Effector CD8-positive, alpha-beta T cell (primary cell): ENCODE data around the gene MEIOSIN.
A peak's percentile ranks its signal among the peaks of the same experiment; 100 is the strongest.
"Not testable (repeated sequence)": the region's sequence is repeated elsewhere in the genome, so short reads cannot be mapped to it uniquely, and the experiment has no call there.

ENCODE experiments used
- DNase-seq: peaks from one replicate; lab custom pipeline; 2025; lab: John Stamatoyannopoulos, UW
- total RNA-seq, 4 experiments: gene quantifications; one replicate each; lab custom pipeline; 2026; lab: John Stamatoyannopoulos, UW

The MEIOSIN gene, protein sequence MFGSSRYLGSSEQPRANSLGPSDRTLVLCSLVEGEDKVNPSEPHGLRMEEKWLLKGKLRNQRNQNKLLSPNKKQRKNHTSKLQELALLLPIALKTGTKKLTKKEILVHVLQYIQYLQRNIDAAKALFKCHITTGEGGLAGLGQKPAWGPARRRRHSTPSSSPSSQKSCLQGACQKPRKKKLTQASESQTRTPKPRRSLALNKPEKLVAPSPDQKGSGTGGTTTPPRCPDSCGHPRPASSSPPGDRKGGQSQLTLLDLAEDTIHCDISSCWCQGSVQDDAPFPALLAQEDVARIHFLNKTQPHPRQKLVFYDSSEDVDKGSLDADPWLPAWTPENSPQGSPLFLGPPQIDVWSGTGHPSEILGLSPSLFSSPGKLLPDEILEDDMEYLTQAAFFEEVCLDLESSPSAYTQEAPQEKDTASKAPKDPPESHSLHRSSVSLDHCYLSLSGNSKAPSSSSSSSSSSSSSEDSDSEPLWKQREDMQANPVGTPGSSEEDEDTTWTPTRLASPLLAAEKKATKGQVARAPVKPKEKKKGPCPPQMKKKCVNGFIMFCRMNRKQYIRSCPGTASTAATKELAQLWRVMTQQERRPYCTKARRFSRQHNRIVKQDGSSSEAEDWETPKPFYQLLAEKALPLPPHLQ
- total RNA-seq: 0 reads per million in 4 experiments

DNA sequence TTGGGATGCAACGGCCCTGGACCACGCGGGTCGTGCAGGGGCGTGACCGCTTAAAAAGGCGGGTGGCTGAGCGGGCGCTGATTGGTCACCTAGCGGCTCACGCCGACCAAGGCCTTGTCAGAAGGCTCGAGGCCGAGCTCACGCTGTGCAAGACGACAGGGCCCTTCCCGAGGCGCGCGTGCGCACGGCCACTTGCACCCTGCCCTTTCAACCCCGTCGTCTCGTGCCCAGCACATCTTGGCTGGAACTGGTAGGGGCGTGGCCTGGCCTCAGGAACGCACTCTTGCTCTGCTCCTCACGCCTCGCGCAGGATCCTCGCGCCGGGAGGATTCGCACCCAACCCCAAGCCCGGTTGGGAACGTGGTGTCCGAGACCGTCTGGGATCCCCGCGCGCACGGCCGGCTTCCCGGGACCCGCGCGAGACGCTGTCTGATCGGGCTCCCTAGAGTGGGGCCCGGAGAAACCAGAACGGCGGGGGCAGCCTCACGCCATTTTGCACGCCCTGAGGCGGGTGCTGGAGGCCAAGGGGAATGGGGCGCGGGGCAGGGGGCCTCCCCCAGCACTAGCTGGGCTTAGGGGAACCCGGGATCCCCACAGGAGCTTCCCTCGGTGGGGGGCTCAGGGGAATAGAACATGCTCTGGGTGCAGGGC, at the start of gene MEIOSIN:
TSS of gene MEIOSIN (plus strand) at position 280 of the 651 bp plus-strand sequence. CDS start 1,938 bp downstream, outside the sequence.
- DNase-seq: no peak

DNA sequence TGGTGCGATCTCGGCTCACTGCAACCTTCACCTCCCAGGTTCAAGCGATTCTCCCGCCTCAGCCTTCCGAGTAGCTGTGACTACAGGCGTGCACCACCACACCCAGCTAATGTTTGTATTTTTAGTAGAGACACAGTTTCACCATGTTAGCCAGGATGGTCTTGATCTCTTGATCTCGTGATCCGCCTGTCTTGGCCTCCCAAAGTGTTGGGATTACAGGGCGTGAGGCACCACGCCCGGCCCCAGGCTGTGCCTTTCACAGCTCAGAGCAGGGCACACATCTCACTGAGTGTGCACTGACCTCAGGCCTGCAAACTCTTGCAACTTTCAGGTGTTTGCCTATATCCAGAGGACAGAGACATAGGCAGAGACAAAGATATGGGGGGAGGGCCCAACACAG, 48.2 kb upstream of the MEIOSIN start:
- not testable (repeated sequence) for DNase-seq

DNA sequence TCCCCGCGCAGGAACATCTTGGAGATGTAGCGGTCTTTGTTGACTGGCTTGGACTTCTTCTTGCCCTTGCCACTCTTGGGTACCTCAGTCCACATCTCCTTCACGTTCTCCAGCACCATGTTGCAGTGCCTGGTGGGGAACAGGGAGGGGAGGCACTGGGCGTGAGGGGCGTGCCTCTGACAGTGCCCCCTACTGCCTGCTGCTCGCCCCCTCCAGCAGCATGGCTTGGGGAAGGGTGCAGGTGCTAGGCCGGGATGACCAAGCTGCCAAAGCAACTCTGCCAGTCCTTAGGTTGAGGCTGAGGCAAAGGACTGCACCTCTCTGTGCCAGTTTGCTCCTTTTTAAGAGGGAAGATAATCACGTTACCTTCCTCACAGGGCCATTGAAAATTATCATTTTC, 45.6 kb upstream of the MEIOSIN start:
- no peak for DNase-seq

DNA sequence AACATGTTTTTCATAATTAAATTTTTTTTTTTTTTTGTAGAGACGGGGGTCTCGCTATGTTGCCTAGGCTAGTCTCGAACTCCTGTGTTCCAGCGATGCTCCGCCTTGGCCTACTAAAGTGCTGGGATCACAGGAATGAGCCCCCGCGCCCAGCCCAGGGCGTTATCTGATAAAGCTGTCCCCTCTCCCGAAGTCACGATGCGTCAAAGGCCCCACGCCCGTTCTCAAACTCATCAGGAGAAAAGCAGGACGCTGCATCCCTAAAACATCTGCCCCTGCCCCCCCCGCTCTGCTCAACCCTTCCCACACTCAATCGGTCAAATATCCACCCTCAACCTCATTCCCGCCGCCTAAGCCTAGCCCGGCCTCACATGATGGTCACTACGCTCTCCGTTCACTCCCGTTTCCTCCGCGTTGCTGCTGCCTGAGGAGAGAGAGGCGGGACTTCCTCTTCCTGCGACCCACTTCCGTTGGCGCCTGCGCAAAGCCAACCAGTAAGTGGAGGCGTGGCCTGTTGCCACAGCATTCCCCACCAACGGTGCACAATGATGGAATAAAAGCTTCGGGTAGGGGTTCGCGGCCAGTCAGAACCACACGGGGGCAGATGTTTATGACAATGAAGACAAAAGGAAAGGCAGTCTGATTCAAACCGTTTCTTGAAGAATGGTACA, 41.6 kb upstream of the MEIOSIN start, which contains the start of gene SNRPD2:
TSS of gene SNRPD2 (minus strand) at position 438 of the 671 bp plus-strand sequence. CDS start at position 373, 65 bp downstream.
- DNase-seq: peak; percentile 90

DNA sequence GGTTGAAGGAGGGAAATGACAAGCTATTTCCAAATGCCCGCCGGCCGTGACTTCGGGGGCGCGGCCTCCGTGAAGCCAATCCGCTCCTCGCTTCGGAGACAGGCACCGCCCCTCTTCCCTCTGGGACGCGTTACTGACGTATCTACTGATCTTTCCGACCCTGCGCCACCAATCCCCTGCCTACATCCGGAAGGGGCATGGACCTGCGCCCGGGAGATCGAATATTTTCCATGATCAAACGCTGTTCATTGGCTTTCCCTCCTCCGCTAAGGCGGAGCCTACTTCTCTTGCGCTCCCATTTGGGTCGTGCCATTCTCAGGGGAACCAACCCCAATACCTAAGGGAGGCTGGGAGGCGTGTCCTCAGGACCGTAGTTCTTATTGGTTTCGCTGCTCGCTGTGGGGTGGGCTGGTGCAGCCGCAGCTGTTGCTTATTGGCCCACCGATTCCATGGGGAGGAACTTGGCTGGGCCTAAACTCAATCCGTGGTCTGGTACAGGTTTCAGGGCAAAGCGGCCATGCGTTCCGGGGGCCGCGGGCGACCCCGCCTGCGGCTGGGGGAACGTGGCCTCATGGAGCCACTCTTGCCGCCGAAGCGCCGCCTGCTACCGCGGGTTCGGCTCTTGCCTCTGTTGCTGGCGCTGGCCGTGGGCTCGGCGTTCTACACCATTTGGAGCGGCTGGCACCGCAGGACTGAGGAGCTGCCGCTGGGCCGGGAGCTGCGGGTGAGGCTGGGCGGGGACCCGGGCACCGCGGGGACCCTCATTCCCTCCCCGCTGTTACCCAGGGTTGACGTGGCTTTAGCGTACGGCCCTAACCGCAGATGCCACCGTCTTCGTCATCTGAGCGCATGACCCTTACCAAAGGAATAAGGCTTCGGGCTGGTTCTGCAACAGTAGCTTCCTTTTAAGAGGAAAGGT, 40.8 kb upstream of the MEIOSIN start, which contains the start of gene QPCTL:
TSS of gene QPCTL (plus strand) at position 480 of the 919 bp plus-strand sequence. CDS start at position 518, 38 bp downstream.
- DNase-seq: peak; percentile 99

DNA sequence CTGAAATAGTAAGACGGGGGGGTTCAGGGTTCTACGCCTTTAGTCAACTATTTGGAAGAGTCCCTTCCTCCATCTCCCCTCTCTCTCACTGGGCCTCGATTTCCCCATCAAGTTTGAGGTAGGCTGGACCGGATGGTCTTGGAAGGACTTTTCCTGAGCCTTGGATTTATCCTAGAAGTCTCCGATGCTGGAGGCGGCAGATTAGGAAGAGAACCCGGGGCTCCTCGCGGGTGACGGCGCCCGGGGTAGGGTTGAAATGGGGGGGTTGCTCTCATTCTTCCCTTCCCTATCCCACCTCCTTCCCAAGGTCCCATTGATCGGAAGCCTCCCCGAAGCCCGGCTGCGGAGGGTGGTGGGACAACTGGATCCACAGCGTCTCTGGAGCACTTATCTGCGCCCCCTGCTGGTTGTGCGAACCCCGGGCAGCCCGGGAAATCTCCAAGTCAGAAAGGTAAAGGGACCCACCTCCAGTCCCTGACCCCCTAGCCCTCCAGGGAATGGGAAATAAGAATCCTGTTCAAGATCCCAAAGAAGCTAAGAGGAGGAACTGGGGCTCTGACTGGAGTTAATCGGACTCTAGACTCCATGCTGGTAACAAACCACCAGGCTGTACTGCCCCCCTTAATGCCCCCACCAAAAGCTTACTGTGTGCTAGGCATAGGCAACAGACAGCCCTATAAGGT, 40.0 kb upstream of the MEIOSIN start:
- peak; percentile 68 for DNase-seq

DNA sequence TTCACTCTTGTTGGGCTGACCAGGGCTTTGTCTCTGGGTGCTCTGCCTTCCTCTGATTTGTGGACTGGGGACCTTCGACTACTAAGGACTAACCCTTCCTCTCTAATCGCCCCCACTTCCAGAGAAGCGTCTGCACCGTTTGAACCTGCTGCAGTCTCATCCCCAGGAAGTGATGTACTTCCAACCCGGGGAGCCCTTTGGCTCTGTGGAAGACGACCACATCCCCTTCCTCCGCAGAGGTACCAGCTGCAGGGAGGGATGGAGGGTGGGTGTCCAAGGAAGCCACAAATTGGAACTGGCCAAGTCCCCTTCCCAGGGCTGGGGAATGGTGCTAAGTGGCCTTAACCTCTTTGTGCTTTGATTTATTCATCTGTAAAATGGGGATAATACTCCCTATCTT, 31.6 kb upstream of the MEIOSIN start:
- DNase-seq: no peak

DNA sequence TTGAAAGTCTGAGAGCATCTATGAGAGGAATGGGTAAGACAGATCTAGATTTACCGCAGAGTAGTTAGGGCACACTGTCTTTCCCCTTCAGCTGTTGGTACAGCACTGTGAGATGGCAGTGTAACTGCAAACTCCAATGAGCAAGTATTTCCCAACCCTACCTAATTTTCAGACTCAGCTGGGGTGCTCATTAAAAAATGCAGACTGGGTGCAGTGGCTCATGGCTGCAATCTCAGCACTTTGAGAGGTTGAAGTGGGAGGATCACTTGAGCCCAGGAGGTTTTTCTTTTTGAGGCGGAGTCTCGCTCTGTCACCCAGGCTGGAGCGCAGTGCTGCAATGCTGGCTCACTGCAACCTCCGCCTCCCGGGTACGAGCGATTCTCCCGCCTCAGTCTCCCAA, 28.1 kb upstream of the MEIOSIN start:
- no peak for DNase-seq

DNA sequence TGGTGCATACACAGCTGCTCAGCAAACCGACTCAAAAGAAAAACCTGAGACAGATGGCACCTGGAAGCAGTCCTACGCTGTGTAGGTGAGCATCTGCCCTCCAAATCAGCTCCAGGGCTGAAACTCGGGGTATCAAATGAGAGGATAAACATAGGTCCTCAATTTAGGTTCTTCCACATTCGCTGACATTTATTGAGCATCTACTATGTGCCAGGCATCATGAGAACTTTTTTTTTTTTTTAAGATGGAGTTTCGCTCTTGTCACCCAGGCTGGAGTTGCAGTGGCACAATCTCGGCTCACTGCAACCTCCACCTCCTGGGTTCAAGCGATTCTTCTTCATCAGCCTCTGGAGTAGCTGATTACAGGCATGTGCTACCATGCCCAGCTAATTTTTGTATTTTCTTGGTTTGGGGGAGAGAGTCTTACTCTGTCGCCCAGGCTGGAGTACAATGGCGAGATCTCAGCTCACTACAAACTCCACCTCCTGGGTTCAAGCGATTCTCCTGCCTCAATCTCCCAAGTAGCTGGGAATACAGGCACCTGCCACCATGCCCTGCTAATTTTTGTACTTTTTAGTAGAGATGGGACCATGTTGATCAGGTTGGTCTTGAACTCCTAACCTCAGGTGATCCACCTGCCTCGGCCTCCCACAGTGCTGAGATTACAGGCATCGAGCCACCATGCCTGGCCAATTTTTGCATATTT, 27.4 kb upstream of the MEIOSIN start:
- DNase-seq: no peak

DNA sequence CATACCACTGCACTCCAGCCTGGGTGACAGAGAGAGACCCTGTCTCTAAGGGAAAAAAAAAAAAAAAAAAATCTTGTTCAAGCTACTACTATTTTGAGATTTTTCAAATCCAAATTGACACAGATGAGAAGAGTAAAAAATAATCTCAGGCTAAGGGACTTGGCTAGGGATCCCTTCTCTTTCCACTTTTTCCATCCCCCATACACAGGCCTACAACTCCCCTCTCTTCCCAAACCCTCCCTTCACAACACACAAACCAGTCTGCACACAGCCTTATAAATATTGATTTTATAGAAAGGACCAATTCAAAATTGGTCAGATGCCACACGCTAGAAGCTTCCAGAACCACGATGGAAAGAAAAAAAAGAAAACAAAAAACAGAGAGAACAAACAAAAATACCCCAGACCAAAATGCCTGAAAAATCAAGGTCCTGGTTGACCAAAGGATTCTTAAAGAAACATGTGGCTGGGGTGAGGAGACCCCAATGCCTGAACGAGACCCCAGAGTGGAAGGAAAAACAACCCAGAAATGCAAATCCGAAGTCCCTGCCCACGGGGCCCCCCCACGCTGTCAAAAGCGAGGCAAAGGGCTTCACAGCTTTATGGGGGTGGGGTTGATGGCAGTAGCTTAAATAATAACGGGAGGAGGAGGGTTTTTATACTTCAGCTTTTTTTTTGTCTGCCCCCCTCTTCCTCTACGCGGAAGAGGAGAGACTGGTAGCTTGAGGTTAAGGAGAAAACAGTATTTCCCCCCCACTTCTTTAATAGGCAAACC, 22.7 kb upstream of the MEIOSIN start:
- no peak for DNase-seq

DNA sequence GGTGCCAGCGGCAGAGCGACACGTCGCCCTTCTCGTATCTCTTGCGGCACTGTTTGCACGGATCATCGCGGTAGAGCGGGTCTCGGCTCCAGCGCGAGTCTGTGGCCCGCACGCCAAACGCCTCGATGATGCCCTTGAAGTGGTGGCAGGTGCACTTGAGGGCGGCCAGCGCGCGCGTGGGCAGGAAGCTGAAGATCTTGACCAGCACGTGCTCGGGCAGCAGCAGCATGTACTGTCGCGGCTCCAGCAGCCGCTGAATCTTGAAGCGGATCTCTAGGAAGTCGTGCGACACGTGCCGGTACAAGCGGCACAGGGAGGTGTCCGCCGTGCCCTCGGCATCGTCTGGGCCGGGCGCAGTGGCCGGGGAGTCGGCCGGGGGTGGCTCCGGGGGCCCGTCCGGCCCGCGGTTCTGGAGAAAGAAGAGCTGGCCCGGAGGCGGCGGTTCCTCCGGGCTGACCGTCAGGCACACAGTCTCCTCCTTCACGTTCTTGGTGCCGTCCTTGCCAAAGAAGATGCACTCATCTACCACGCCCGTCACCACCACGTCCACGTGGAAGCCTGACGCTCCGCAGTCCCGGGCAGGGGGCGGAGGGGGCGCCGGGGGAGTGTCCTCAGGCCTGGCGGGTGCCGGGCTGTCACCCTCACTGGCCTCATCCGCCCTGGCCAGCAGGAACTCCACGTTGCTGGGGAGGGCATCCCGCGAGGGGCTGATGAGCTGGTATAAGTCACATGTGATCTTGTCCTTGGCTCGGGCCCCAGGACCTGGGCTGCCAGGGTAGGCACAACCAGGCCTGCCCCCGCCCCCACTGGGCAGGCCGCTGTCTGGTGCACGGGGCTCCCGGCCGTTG, 21.2 kb upstream of the MEIOSIN start:
- no peak for DNase-seq

DNA sequence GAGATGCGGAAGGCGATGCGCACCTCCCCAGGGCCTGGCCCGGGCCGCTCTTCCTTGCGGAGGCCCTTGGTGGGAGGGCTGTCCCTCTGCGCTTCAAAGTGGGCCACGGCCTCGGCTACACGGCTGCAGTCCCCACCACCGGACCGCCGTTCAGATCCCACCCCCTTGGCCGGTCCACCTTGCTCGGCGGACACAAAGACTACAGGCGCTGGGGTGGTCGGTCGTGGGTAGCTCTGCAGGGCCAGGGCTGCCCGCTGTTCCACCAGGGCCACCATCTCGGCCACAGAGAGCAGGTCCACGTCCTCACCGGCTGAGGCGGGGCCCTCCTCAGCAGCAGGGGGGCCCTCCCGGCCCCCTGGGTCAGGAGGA, 20.6 kb upstream of the MEIOSIN start:
- DNase-seq: no peak

DNA sequence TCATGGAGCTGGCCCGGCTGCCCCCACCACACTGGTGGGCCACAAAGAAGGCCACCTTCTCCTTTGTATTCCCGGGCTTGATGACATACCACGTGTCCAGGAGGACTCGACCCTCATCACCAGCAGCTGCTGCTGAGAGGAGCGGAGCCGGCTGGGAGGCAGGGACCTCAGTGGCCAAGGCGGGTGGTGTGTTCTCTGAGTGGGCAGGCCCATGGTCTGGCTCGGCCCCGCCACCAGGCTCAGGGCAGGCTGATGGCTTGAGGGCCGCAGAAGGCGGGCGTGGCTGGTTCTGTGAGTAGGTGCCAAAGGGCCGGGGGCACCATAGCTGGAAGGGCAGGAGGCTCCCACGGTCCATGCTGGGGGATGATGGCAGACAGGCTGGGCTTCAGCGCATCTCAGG, 20.1 kb upstream of the MEIOSIN start:
- no peak for DNase-seq

DNA sequence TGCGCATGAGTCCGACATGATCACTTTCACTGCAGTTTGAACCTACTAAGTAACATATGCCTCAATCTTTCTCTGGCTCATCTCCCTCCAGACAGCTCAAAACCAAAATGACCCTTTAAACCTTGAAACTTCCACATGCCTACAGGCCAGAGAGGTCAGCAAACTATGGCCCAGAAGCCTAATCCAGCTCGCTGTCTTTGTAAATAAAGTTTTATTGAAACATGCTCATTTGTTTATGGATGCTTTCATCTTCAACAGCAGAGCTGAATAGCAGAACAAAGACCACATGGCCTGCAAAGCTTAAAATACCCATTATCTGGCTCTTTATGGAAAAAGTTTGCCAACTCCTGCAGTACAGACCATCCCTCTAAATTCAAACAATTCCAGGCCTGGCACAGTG, 18.1 kb upstream of the MEIOSIN start:
- DNase-seq: no peak

DNA sequence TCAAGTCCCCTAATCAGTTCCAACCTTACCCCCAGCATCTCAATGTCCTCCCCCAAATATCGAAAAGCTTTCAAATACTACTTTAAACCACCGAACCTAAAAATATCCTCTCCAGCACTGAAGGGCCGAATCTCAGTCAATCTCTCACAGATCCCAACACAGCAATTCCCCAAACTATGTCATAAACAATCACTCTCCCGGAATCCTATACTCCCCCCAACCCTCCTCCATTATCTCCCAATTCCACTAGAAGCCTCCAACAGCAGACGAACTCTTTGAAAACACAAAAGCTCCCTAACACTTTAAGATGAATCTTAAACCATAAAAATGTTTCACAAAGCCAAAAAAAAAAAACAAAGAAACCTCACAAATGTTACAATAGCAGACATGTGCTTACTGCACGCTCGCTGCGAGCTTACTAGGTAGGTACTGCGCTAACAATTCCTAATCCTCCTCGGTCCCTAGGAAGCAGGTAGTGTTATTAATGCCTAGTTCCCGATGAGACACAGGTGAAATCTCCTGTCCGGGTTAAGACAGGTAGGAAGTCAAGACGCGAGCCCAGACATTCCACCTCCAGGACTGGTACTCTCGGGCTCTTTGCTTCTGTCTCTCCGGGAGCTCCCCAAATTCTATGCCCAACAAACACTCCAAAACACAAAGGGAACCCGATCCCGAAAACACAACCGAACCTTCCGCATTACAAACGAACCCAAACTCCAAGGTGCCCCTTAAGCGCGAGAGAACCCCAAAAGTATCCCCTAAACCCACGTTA, 16.7 kb upstream of the MEIOSIN start:
- DNase-seq: no peak

DNA sequence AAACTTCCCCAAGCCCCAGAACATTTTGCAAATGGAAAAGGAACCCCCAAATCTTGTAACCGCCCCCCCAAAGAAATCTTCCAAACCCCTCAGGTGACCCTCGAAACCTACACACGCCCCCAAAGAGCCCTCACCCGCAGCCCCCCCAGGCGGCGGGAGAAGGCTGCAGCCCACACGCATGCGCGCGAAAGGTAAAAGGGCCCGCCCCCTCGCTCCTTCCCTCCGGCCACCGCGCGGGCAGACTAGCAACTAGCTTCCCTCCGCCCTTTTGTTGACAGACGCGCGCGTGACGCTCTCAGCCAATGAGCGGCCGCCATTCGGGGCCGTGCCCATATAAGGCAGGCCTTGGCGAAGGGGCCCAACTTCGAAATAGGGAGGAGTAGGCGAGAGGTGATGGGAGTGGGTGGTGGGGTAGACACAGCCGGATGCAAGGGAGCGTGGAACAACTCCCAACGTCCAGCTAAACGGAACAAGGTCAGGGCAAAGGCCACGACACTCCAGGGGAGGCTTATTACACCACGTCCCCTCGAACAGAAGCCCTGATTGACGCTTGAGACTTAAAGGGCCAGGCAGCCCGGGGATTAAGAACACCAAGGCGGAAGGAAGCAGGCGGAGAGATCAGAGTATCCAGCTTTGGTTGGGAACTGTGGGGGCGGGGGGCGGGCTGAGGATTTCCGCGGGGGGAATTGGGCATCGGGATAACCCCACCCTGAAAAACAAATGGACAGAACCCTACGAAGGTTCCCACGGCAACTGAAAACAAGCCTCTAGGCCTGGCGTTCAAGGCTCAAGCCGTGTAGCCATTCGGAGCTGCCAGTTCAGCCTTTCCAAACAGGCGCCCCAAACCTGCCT, 15.9 kb upstream of the MEIOSIN start:
- DNase-seq: peak; percentile 98
